Activated naive CD4-positive, alpha-beta T cell treated with Interleukin-2 at 50 U/mL for 16 hours (primary cell): ENCODE results near the gene BRINP1.

Experiments used
- DNase-seq: peaks from one replicate; pipeline ENCODE4 v3.0.0-alpha.2; 2020

The BRINP1 gene

DNA sequence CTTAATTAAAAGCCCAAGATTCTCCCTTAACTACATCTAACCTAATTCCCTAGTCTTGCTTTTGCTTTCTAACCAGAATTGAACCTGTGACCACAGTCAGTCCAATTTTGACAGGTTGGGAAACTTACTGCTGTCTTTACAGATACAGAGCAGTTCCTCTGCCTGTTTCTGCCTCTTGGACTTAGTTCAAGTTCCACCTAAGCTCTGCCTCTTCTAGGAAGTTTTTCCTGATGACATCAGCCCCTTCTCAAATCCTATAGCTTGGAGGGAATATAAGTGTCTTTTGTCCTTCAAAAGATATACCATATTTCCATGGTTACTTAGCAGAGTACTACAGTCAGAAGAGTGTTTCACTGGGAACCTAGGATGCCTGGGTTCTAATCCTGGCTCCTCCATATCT, 31.7 kb downstream of the BRINP1 start:
- no peak for DNase-seq

DNA sequence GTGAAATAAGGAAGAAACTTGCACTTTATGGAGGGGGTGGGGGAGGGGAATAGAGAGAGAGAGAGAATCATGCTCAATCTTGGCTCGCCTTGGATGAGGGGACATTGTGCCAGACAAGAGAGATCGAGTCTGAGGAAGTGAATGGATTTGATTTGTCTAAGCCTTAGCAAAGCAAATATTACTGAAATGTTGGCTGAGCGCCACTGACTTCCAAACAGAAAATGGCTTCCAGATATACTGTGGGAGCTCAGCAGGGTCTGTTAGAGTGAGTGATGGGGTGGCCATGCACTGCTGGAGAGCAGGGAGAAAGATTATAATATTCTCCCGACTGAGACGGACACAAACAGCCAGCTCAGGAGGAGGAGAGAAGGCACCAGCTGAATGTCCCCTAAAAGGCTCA, 34.5 kb downstream of the BRINP1 start:
- no peak for DNase-seq

DNA sequence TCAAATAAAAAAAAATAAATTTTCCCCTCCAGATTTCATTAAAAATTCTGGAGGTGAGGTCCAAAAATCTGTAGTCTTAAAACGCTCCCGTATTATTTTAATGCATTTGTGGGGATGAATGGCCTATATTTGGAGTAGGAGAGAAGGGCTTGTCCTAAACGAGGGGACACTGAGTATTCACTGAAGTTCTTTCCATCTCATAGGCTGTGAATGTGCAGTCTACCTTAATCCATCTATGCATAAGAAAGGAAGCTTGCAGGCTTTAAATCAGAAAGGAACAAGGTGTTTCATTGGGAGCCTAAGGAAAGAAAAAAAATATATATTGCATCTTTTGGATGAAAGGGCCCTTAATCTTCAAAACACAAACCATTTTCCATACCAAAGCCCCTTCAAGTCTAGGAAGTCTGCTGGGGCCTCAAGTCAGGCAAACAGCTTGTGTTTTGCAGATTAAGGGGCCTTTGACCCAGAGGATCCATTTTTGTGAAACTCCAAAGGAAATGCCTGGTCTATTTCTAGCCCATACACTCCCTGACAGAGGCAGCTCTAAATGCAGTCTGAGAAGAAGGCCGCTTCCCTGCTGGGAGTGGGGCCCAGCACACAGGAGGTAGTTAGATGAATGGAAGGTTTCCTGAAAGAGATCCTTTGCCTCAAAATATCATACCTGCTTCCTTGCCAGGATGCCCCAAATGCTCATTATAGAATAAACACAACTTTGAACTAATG, 35.6 kb downstream of the BRINP1 start:
- no peak for DNase-seq

DNA sequence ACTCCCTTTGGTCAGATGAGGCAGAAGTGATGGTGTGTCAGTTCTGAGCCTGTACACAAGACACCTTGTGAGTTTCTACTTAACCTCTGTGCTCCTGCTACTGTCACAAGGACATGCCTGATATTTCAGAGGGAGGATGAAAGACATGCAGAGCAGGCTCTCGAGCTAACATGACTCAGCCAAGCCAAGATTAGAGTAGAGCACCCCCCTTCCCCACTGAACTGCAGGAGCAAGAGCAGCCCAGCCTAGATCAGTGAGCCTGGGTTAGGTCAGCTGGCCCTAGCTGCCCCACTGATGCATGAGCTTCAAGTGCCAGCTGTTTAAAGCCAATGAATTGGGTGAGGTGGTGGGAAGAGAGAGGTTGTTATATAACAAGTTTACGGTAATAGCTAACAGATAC, 36.7 kb downstream of the BRINP1 start:
- no peak for DNase-seq

DNA sequence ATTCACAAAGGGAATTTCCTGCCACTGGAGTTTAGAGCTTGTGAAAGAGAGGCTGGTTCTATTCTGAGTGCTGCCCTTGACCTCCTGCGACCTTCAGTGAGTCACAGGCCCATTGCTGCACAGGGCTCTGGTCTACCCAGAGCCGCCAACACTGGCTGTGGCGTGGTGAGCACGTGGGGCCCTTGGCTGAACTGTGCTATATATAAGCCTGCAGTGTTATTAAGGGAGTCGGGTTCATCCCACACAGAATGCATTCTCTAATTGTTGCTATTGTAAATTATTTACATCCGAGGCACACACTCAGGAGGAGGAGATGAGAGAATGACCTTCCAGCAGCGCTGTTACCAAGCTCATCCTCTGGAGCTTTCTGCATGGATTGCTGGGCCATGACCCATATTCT, 47.1 kb downstream of the BRINP1 start:
- DNase-seq: no peak

DNA sequence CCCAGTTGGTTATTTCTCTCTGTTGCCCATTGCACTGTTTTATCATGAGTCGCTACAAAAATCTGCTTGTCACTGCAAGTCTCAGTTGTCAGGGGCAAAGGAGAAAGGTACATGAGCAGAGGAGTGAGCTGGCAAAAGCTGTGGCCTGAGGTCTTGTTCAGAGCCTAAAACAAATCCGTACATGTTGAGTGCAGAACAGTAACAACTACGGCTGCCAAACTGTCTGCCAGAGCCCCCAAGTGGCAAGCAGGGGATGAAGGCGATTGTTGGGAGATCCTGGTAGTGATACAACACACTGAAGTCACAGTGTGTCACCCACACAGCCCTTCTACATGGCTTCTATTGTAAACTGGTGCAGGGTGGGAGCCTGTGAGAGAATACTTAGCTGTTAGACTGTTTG, 50.9 kb downstream of the BRINP1 start:
- no peak for DNase-seq

DNA sequence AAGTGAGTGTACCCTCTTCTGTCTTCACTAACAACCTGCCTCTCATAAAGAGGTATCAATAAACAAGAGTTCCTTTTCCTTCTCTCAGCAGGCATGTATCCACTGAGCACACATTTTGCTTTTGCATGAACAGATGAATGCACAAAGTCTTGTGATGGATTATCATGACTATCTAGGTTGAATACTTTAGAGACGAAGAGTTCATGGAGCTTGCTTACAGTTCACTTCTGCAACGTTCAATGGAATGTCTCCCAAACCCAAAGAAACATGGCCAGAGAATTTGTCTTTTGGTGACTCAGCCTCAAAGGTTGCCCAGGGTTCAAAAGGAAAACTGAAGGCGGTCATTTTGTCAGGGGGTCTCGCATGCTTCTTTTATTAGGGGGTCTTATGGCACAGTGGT, 55.4 kb downstream of the BRINP1 start:
- no peak for DNase-seq

DNA sequence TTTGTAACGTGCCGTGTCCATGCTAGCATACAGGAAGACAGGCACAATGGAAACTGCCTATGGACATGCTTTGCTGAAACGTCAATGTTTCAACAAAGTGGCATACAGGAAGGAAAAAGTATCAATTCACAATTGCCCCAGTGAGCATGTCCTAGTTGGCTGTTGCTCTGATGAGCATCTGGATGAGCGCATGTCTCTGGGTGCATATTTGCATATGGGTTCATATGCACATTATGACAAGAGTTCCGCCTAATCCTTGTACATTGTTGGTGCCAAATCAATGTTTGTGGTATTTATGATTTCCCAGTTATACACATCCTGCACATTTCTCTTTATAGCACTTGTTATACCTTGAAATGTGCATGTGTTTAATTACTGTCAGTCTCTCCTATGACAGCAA, 58.5 kb downstream of the BRINP1 start:
- no peak for DNase-seq

DNA sequence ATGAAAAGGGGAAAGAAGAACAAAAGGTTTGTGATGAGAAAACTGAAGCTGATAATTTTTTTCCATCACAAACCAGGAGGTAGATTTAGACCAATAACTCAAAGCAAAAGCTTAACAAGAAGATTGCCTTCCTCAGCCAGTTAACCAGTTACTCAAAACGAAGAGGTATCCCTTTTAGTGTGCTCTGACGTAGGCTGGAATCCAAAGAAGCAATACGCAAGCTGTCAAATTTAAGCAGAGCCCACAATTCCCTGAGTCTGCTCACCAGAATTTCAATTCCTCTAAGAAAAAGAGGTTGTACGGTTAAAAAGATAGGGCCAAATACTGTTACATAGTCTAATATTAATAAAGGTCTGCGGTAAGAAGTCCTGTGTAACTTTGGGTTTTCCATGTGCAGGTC, 61.8 kb downstream of the BRINP1 start:
- no peak for DNase-seq

DNA sequence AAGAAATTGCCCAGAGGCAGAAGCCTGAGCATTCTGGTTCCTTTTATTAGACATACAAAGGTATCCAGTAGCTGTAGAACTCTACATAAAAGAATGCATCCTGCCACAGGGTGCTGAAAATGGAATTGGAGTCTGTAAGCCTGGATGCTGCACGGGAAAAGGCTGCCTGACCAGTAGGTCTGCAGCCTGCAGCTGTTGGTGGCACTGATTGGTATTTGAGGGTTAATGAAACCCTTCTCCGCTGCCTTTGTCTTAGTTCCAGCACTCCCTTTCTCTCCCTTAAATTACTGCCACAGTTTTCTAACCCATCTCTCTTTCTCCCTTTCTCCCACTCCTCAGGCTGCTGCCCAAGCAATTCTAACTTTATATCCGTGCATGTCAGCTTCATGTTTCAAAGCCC, 64.7 kb downstream of the BRINP1 start:
- no peak for DNase-seq

DNA sequence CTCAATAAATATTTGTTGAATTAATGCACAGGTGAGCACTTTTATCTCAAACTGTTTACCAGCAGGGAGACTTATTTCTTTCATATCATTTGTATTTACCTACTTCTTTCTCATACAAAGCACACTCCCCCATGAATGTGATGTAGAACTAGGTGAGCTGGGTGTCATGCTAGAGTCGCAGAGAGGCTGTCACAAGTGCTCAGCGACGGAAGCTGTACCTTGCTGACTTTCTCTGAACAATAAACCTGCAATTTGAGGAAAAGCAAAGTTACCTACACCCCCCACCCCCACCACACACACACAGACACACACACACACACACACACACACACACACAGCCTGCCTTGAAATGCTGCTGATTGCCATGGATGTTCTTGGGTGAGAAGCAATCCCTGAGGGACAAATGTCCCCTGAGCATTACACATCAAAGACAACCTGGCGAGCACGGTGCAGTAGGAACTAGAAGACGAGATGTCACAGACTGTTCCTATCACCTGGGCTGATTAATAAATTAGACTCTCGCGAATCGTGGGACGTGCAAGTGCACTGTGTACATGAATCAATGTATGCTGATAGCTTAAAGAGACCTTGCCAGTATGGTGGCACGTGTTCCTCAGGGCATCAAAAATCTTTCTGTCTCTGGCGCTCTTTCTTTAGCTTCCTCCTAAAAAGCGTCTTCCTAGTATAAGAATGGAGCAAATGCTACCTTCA, 66.1 kb downstream of the BRINP1 start:
- no peak for DNase-seq

DNA sequence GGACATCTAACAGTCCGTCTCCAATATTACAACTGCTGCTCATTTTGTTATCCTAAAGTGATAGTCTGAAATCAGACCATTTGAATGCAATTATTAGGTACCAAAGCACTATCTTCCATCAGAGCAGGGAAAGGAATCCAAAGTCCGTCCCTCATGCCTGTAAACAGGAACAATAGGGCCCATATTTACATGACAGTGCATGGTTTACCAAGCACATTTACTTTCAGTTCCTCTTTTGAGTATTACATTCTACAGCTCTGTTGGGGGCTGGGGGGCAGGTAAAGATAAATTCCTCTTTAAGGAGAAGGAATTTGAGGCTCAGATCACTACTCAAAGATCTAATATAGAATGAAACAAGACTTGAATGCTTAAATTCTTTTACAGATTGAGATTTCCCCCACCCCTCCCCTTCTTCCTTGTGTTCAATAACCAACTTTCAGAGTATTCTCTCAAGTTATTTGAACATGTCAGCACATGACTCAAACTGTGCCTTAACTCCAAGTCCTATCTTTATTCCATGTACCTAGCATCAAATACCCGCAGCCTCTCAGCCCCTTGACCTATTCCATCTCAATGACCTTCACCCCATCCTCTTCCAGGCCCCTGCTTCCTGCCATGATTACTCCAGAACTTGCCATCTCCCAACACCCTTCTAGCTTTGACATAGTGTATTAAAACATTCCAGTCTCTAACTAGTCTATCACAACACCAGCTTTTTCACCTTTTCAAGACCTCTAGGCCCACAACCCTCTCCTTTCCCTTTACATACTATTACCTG, 71.0 kb downstream of the BRINP1 start:
- no peak for DNase-seq

DNA sequence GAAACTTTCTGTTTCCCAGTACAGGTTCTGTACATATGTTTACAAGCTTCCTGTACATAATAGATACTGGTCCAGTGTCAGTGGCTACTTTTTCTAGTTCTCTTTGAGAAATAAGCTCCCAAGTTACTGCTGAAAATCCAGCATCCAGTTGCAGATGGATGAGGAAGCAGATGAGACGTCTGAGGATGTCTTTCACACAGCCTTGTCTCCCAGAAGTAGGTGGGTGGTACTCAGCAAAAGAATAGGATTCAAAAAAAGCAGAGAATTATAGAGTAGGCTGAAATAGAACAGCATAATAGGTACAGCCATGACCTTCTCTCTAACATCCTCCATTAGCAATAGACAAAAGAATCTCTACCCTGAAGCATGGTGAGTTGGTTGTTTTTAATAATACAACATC, 77.7 kb downstream of the BRINP1 start:
- no peak for DNase-seq

DNA sequence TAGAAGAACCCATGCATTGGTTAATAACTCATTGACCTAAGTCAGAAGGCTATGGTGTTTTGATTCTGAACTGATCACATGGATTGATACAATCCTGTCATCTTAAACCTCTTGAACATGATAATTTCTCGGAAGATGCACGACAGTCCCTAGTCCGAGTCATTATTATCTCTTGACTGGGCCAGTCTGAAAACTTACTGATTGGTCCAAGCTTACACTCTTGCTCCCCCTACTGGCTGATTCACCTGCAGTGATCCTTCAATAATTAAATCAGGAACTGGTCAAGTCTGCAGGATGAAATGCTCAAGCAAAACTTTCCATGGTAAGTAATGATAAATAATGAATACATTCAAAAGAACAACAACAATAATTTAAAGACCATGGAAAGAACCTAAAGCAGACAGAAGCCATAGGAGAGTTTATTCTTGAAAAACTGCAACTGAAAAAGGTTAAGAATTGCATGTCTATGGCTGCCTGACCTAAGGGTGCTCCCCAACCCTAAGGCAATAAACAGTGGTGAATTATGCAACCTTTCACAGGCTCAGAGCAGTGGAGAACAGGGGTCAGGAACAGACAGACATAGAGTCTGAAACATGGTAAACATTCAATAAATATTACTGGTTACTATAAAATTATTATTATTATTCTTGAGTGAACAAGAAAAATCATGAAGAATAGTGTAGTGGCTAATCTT, 79.3 kb downstream of the BRINP1 start:
- no peak for DNase-seq

DNA sequence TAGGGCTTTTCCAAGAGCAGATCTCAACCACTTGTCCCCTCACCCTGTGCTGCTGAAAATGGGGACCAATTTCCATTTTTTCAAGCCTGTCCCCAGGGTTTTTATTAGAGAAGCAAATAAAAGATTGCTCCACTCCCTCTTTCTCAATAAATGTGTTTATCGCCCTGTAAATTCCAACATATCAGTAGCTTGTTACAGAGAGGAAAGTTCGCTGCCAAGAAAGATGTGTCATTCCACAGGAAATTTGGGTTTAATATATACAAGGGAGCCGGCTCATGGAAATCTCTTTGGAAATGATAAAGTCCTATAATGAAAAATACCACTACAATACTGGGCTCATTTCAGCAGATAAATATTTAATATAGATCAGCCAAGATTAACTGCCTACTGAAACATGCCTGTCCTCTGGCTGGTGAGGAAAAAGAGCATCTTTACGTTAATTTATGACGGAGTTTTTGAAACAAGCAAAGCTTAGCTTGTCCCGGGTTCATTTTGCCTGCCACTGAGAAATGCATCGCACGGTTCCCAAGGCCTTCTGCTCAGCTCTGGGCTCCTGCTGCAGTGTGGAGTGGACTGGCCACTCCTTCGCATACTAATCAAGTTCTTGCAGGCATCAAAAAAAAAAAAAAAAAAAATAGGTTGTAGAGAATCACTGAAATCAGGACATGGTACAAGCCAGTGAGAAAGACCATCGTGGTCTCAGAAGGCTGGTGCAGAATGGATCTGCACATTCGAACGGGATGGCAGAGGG, 84.5 kb downstream of the BRINP1 start:
- no peak for DNase-seq

DNA sequence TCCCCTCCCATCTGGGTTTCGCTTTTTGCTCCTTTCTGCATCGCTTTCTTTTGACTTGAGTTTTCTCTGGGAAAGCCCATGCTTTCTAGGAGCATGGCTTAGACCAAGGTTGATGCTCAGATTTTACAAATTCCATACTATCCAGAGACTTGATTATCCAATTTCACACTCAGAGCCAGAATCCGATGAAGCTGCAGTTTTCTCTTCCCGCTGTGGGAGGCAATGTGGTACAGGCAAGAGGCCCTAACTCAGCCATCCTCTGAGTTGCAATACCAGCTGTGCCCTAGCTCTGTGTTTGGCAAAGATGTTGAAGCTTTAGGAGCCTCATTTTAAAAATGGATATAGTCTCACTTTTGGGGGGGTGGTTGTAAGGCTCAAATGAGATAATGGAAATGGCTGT, 85.1 kb downstream of the BRINP1 start:
- DNase-seq: no peak

DNA sequence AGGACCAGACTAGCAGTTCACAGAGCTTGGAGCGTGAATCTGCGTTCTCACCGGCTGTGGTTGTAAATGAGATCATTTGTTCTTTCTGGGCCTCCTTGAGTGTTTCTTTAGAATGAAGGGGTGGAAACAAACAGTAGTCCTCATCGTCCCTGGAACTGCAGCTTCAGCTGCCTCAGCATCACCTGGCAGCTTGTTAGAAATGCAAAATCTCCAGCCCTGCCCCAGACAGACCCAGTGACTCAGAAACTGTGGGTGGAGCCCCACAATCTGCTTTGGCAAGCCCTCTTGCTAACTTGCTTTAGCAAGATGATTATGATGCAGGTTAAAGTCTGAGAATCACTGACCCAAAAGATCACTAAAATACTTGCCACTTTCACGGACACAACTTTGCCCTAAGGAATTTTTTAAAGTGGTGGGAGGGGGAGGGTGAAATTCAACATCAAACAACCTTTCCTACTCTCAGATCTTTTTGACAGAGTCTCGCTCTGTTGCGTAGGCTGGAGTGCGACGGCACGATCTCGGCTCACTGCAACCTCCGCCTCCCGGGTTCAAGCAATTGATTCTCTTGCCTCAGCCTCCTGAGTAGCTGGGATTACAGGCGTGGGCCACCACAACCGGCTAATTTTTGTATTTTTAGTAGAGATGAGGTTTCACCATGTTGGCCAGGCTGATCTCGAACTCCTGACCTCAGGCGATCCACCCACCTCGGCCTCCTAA, 86.0 kb downstream of the BRINP1 start:
- no peak for DNase-seq

DNA sequence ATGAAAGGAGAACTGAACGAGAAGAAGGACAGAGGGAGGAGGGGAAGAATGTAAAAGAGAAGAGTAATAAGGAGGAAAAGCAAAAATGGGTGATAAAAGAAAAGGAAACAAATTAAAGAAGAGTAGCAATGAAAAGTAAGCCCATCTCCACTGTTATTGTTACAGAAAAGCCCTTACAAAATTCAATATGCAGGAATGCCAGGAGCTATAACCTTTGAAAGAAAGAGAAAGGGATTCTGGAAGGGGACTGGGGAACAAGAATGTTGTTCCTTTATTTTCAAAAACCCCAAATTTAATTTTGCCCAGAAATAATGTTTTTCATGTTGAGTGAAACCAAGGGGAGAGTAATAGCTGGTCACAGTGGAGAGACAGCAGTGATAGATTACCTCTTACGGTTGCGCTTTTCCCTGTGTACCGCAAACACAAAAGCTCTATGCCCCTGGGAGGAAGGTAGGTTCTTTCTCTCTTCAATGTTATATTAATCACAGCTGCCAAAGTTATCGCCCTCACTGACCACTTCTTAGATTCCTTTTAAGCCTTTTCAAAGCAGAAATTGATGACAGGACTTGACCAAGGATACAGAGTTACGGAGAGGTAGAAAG, 86.7 kb downstream of the BRINP1 start:
- DNase-seq: no peak

DNA sequence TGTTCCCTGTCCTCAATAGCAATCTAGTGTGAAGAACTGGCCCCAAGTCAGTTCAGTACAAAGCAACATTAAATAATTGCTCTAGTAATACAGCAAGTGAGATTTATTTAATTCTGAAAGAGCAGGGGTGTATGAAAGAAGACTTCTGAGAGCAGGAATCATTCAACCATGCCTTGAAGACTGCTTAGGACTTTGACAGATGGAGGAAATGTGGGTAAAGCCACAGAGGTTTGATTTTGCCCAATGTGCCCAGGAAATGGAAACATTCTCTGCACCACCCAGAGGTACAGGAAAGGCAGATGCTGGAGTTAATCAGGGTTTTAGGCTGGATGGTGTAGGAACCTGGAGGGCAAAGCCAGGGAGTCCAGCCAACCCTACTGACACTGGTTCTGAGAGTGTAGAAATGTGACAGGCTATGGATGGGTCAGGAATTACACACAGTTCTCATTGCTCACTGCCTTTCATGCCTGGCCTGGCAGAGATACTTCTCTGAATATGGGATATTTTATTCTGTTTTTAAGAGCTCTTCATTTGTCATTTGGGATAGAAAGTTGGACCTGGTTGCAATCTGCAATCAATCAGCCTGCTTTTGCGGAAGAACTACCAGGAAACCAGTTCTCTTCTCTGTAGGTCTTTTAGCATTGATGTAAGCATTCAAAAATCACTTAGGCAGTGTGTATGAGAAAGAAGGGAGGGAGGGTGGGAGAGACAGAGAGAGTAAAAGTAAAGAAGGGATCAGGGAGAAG, 88.3 kb downstream of the BRINP1 start:
- no peak for DNase-seq

DNA sequence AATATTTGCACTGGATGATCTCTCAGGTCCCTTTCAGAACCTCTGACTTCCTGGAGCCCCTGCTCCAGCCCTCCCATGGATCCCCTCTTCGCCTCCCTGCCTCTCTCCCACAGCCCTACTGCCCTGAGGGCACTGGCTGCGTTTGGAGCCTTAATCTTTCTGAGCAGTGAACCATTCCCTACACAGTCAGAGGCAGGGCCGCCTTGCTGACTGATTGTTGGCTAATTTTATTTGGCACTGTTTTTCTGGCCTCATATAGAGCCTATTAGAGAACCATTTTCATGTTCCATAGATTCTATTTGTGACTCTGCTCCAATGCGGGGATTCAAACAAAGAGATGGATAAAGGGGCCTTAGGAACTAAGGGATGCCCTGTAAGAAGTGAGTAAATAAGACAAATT, 91.1 kb downstream of the BRINP1 start:
- DNase-seq: no peak
